NCI-H2227 treated with DMSO at 0.1 percent for 48 hours (cell line): ENCODE results near the gene AVEN.

Source experiments
- DNase-seq: peaks from one replicate; lab custom pipeline; 2025; lab: John Stamatoyannopoulos, UW

The AVEN gene

DNA sequence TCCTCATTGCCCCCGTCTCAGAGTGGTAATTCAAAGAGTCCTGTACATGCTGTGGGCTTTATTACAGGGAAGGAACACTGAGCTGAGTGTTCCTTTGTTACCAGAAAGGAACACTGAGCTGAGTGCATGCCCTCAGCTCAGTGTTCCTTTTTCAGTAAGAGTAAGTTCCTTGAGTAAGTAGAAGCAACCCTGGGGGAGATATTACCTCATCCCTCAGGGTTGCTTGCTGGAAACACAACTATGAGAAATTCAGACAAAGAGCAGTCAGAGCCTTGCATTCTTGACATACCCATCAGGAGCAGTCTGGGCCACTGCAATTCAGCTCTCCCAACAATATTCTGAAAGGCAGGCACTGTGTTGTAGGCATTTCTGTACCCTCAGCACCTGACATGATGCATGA, 53.7 kb downstream of the AVEN start:
- no peak for DNase-seq

DNA sequence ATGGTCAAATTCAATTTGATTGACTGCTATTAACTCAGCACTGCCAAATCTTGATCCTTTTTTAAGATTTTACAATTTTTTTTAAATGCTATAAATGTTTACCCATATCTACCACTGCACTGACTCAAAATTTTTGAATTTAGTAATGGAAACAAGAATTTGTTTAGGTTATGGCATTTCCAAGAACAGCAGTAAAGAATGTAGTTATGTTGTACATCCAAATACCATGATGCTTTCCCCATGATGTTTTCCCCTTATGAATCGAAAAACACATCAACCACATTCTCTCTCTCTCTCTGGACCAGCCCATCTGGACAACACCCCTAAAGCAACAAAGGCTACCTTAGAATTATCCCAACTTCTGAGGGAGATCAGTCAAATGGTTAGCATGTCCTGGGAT, 56.5 kb downstream of the AVEN start:
- DNase-seq: no peak

DNA sequence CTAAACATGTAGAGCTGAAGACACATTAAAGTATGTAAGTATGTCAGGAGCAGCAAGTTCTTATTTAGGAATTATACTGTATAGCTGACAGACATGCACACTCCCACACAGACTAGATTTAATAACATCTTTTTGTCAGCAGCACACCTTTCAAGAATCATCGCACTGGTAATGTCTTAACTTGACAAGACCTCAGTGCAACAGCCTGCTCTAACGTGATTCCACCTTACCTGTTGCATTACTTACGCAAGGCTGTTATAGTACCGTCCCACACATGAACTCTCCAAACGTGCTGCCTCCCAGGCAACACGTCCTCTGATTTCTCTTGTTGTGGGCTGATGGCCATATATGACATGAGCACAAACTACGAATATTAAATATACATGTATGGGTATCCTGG, 58.8 kb downstream of the AVEN start:
- DNase-seq: no peak

DNA sequence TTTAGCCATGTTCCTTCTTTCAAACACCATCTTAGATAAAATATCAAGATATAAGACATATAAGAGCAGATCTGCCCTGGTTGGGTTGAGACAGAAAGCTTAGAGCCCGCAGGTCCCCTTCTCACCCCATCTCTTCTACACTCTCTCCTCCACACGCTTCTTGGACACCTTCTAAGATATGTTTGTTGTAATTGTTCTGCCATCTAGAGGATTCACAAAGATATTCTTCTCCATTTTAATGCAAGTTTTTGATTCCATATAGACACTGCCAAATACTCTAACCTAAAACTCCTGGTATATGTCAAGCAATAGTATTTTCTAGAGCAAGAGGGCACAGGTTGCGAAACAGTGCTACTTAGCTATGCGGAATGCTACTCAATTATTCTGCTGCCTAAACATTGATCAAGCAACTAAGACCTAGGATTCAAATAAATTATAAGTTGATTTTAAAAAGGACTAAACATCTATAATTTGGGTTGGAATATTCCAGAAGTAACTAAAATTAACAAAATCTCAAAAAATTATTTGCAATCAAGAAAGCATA, 63.9 kb downstream of the AVEN start:
- no peak for DNase-seq

DNA sequence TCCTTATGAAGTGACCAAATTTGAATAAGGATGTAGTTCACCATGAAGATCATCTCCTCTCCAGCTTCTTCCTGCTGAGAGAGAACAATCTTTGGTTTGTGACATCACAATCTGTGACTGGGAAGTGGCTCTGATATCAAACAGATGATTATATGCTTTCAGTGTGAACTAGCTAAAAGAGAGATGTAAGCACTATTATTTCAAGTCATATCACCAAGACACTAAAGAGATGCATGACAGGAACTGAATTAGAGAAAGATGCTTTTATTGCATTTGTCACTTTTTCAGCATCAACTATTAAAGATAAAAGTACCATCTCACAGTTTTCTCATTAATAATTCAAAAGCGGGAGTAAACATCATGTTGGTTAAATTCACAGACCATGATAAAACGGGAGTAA, 67.2 kb downstream of the AVEN start:
- no peak for DNase-seq

DNA sequence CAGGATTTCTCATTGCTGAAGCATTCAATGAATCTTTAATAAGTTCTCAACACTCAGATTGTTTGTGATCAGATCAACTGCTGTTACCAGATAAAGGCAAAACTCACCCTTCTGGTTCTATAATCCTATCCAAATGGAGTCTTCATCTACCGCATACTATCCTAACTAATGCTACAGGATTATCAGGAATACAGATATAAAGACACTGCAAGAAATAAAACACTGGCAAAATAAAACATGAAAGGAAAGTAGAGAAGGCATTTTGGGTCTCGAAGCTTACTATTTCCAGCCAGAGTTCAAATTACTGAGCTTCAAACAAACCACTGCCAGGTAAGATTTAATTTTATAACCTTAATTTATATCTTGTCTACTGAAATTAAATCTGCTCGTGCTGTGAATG, 70.2 kb downstream of the AVEN start:
- no peak for DNase-seq

DNA sequence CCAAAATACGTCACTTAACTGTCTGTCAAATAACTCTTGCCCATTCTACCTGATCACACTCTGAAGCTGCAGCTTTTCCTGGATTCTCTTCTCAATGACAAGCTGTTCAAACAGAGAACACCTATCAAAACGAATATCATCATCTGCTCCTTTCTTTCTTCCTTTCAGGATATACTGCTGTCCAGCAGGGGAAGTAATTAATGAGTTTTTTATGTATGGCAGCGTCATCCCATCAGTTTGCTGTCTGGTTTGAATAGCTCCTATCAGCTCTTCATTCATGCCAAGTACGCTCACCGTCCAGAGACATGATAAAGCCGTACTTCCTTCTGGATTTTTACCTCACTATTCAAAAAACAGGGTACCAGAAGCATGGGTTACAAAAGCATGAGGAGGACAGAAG, 70.8 kb downstream of the AVEN start, which contains the start of gene CHRM5:
TSS of gene CHRM5 (plus strand) at position 274 of the 400 bp plus-strand sequence. CDS start 94,221 bp downstream, outside the sequence.
- no peak for DNase-seq

DNA sequence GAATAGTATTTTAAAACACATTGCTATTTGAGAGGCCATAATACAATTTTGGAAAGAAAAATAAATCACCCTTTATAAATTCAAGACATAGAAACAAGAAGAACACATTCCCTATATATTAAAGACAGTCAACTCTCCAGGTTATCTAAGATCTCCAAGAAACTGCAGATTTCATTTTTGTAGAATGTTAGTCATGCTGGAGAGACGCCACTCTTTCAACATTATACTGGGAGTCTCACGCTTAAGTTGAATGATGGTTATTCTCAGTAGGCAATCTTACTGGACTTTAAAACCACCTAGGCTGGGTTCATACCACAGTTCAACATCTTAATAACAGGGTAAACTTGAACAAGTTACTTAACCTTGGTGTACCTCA, 74.4 kb downstream of the AVEN start:
- no peak for DNase-seq

DNA sequence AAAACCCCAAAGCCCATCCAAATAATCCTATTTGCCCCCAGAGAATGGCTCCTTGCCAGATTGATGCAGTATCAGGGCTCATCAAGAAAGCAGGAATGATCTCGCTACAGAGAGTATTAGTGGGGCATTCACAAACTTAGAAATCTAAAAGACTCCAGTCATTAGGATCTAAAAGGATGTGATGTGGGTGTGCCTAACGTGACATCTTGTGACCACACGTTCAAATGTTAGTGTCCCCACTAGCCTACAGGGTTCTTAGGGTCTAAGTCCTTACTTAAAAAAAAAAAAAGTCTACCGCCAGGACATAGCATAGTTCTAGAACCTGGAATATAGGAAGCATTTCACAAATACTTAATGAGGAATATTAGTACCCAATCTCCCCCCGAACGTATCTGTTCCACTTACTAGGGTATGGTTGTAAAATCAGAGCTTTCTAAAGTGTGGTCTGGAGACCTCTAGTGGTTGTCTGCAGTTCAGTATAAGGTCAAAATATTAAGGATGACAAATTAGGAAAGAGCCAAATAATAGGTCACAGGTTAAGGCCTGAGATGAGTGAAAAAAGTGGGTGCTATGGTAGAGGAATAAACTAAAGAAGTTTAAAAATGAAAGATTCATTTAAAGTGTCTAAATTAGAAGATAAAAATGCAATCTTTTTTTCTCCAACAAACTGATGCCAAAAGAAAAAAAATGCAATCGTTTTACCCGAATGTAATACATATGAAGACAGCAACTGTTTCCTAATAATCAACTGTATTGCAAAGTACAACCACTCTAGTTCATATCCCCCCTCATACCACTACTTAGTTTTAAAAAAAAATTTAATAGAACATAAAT, 75.0 kb downstream of the AVEN start:
- no peak for DNase-seq

DNA sequence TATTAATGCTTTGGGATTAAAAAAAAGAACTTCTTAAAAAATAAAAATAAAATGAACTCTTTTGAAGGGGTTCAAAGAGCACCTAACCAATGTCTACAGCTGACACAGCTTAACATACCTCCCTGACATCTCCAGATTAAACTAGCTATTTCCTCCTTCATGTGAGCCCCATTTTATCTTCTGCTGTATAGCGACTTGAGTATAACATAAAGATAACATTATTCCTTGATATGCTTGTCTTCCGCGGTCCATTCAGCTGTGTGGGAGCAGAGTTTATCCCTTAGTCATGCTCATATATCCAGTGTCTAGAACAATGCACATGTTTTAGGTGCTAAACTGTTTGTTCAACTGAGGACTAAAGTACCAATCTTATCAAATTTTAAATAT, 78.5 kb downstream of the AVEN start:
- no peak for DNase-seq

DNA sequence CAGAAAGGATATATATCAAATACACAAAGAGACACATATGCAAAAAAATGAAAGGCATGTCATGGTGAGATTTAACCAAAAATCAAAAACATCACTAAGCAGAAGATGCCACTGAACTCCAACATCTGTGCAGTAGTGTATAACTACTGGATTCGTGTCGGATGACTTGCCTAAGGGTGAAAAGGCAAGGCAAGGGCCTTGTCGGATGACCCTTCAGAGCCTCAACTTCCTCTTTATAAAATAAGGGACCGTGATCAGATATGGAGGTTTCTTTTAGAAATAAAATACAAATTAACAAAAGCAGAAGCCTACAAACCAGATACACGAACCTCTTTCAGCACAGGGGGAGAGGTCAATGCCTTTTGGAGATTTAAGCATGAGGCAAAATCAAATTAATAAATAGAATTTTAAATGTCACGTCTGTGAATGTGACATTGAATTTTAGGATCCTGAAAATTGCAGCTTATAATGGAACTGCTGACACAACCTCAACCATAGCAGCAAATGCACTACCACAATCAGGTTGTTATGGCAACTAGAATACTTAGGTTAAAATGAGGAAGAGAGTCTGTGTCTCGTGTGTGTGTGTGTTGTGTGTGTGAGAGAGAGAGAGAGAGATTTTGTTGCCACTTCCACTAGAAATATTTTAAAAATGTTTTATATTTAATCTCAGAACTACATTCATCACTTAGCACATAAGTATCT, 79.0 kb downstream of the AVEN start:
- DNase-seq: no peak

DNA sequence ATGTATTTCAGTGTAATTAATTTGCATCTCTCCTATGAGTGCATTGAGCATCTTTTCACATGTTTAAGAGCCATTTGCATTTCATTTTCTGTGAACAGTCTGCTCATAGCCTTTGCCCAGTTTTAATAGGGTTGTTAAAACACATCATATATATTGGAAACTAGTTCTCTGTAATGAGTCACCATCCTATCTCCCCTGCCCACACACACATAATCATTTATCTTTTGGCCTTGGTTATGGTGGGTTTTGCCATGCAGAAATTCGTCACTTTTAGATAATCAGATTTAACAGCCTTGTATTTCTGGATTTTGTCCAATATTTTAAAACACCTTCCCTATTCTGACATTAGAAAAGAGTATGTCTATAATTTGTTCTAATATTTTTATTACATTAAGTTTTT, 82.6 kb downstream of the AVEN start:
- no peak for DNase-seq

DNA sequence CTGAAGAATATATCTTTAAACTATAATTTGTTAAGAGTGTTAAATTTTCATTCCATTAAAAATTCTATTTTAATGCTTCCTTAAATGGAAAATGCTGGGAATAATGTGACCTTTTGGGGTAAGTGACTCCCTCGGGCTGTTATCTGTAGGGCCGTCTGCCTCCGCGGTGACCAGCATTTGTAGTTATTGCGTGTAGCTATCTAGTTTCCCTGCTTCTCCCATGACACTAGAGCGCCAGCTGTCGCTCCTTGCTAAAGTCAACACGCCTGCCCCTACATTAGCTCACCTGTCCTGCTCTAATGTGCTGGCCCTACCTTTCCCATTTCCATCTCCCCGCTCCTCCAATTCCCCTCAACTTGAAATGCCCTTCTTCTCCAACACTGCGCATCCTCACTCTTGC, 83.1 kb downstream of the AVEN start:
- DNase-seq: no peak

DNA sequence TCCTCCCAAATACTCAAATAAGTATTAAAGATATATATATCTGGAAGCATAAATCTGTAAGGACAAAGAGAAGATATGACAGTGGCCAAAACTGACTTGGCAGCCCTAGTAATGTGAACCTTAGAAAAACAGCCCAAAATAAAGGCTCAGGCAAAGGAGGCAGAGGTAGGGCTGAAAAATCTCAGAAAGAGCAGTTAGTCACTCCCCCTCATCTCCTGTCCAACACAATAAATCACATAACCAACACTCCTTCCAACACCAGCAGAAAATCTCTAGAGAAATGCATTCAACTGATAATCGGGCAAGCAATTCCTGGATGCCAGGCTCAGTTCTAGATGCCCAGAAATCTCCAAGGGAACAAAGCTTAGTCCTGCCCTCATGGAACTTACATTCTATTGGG, 92.9 kb downstream of the AVEN start:
- DNase-seq: no peak

DNA sequence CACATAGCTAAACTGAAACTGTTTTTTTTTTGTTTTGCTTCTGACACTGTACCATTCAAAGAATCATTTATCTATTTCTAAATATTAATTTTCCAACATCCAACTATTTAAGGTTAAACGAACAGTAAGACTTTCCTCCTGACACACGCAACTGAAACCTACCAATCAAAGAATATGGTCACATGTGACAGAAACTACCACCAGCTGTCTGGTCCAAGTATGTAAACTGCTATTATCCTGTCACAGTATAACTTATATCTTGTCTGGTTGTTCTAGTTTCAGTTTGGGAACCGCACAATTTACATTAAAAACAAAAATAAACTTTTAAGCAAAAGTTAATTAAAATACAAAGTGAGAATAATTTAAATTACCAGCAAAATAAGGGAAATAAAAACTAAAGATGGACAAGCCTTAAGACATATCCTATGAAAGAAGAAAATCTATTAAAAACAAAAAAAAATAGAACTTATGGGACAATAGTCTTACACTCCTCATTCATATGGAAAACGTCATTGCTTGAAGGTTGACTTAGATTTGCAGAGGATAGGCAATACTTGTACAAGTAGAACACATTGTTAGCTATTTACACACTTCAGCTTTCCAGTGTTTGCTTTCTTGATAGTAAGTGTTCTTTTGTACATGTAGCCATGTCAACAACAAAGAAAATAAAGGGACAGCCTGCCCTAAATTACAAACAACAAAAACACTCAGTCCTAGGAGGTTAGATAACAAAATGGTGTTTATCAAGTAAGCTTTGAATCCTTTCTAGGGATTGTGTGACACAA, 97.5 kb downstream of the AVEN start:
- no peak for DNase-seq

DNA sequence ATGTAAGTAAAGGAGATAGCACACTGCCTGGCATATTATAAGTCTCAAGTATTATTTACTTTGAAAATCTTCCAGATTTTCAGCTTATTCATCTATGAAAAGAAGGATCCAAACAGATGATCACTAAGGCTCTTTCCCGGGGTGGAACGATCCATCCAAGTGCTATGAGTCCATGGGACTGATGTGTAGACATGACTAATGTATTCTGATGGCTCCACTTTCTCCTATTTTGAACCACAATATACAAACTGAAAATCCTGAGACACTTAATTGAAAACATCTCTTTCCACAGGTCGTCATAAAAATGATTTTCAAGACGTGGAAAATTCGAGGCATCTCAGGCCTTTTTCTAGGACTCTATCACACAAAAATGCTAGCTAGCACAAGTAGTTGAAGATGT, 104.1 kb downstream of the AVEN start:
- DNase-seq: no peak

DNA sequence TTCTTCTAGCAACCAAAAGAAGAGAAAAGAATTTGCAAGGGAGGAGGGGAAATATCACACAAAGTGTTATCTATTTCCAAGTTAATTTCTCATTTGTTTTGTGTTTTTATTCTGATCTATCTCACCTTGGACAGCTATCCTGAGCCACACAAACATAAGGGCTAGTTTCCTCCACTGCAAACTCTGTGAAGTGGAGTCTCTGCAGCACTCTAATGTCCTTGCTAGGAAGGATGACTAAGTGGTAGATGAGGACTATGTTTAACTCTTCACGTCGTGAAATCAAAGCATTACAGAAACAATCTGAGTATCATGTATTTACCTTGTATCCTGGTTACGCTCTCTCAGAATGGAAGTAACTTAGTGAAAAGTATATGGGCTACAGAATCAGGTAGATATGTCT, 104.6 kb downstream of the AVEN start:
- DNase-seq: no peak

DNA sequence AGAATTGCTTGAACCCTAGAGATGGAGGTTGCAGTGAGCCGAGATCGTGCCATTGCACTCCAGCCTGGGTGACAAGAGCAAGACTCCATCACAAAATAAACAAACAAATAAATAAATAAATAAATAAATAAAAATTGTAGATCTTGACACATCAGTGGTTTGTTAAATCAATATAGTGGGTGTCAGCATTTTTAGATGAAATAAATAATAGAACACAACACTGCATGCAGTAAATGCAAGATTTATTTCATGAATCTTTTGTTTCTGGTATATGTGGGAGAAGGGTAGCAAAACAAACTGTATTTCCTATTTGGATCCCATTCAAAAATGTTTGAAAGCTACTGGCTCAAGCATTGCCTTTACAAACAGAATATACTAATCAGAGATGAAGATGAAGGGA, 106.3 kb downstream of the AVEN start:
- no peak for DNase-seq

DNA sequence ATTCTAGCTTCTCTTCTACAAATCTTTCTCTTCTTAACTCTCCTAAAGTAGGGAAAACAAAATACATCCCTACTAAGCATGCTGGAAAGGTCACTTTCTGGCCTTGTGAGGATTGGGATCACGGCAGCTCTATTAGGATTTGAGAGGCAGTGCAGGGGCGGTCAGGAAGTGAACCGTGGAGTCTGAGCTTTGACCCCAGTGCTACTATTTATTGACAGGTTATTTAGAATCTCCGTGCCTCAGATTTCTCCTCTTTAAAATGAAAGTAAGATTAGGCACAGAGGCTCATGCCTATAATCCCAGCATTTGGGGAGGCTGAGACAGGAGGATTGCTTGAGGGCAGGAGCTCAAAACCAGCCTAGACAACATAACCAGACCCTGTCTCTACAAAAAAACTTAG, 112.7 kb downstream of the AVEN start:
- no peak for DNase-seq

DNA sequence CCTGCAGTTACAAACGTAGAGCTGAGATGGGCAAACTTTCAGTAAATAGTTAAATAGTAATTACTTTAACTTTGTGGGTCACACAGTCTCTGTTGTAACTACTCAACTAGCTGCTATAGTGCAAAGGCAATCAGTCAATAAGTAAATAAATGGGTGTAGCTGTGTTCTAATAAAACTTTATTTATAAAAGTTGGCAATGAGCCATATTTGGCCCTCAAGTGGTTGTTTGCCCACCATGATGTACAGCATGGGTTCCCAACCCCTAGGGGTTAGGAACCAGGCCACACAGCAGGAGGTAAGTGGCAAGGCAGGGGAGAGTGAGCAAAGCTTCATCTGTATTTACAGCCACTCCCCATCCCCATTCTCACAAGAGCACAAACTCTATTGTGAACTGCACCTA, 115.6 kb downstream of the AVEN start:
- no peak for DNase-seq

DNA sequence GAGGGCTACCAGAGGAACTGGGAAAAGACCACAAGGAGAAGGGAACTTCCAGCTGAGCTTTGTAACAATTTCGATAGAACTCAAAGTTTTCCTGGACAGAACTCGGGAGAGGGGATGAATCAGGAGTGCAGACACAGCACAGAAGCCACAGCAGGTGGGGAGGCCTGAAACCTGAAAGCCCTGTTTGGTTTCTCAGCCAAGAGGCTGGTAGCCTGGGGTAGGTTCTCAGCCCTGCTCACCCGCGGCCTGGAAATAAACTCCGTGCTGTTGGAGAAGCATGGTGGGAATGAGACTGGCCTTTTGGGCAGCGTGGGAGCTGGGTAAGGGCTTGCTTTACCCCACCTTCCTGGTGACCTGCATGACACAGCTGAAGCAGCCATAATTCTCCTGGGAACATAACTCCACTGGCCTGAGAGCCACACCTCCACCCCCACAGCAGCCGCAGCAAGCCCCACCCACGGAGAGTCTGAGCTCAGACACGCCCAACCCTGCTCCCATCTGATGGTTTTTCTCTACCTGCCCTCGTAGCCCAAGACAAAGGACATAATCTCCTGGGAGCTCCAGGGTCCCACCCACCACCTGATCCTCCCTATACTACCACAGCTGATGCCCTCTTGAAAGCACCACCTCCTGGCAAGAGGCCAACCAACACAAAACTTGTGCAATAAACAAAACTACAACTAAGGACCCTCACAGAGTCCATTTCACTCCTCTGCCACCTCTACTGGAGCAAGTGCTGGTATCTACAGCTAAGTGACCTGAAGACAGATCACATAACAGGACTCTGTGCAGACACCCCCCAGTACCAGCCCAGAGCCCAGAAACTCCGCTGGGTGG, 123.2 kb downstream of the AVEN start:
- DNase-seq: peak; percentile 3

DNA sequence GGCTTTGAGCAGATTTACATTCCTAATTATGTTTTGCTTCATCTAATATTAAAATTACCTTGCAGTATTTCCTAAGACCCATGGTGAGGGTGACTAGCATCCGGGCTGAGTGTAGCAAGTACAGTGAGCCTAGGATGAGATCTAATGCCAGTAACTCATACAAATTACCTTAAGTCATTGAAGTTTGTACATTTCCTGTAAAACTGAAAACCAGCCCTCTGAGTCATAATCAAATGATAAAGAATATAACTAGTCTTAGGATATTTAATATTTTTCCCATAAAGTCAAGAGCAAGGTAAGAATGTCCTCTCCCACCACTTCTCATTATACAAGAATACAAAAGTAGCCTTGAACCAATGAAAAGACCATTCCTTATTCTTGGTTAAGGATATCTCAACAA, 125.5 kb downstream of the AVEN start:
- no peak for DNase-seq
